ENCODE results near the gene RAB3A.
"Not testable (repeated sequence)": the region's sequence is repeated elsewhere in the genome, so short reads cannot be mapped to it uniquely, and the experiment has no call there.

The RAB3A gene

GRCh38 chr19:18223860-18224524 lies 20.1 kb upstream of the RAB3A start:
- no peak for FAIRE-seq

- FAIRE-seq, result no peak
Observed at GRCh38 chr19:18221815-18222725, 18.2 kb upstream of the RAB3A start.

- FAIRE-seq, result no peak
Observed at GRCh38 chr19:18220632-18221275, 16.9 kb upstream of the RAB3A start.

- FAIRE-seq, result no peak
Observed at GRCh38 chr19:18219911-18220631, 16.2 kb upstream of the RAB3A start.

GRCh38 chr19:18218600-18218999 lies 14.8 kb upstream of the RAB3A start:
- FAIRE-seq, result no peak

GRCh38 chr19:18218159-18218558 lies 14.3 kb upstream of the RAB3A start:
- FAIRE-seq, result no peak

- FAIRE-seq, result no peak
Observed at GRCh38 chr19:18216789-18217188, 12.9 kb upstream of the RAB3A start.

- FAIRE-seq, result no peak
Observed at GRCh38 chr19:18214779-18215433, 11.1 kb upstream of the RAB3A start.

DNA sequence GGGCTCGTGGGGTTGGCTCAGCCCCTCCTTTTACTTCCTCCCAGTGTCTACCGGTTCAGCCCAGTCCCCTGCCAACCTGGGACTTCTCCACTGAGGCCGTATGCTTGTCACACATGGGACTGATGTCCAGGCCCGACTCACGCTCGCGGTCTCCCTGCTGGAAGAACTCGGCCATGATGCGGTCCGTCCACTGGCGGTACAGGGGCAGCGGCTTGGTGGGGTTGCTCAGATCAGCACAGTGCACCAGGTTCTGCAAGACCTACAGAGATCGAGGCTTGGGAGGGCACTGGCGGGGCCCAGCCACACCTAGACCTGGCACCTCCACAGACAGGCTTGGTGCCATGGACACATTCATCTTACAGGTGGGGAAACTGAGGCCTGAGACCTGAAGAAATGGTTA lies 7.8 kb upstream of the RAB3A start:
- no peak for FAIRE-seq

DNA sequence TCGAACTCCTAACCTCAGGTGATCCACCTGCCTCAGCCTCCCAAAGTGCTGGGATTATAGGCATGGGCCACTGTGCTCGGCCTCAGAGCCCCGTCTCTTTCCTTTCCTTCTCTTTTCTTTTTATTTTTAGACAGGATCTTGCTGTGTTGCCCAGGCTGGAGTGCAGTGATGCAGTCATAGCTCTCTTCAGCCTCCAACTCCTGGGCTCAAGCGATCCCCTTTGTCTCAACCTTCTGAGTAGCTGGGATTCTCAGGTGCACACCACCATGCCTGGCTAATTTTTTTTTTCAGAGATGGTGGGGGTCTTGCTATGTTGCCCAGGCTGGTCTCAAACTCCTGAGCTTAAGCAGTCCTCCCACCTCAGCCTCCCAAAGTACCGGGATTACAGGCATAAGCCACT lies 6.1 kb upstream of the RAB3A start:
- FAIRE-seq, result not testable (repeated sequence)

- FAIRE-seq, result no peak
Observed at GRCh38 chr19:18208098-18208951, 4.5 kb upstream of the RAB3A start.

DNA sequence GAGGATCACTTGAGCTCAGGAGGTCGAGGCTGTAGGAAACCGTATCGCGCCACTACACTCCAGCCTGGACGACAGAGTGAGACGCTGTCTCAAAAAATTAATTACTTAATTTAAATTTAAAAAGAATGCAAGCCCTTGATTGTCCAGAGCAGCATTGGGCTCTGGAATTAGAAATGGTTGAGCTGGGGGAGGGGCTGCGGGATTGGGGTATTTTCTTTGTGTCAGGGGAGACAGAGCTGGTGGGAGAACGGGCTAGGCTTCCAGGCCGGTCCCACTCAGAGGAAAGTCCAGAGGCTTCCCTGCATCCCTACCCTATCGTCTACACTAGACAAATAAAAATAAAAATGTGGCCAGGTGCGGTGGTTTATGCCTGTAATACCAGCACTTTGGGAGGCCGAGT lies 2.2 kb upstream of the RAB3A start:
- FAIRE-seq, result no peak

- no peak for FAIRE-seq
Observed at GRCh38 chr19:18205200-18205892, 1.5 kb upstream of the RAB3A start.

DNA sequence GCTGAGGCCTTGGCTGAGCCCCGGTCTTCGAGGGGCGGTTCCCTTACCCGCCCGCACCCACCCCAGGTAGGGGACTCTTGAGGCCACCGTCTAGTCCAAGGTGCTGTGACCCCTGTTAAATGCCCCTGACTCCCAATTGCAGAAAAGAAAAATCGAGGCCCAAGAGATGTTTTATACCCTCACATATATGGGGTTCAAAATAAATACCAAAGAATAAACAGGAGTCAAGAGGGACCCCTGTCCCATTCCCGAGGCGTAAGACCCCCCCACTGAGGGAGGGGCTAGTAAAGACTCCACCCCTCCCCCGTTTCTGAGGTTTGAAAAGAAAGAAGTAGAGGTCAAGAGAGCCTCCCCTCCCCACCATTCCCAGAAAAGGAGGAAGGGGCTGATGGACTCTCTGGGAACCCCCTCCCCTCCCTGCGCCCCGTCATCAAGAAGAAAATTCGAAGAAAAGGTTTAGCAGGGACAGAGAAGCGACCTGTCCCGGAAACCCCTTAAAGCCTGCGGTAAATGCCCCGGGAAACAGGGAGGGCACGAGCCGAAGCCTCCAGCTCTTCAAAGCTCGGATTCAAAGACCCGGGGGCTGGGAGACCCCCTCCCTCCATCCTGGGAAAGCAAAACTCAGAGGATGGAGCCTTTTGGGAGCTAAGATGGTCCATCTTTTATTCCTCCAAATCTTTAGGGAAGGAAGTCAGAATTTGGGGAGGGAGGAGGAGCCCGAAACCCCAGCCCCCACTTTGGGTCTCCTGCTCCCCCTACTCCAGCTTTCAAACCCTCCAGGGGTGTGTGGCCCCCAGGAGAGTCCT lies 755 bp upstream of the RAB3A start:
- FAIRE-seq, result no peak

- no peak for FAIRE-seq
Observed at GRCh38 chr19:18203408-18203862, 407 bp downstream of the RAB3A start.

DNA sequence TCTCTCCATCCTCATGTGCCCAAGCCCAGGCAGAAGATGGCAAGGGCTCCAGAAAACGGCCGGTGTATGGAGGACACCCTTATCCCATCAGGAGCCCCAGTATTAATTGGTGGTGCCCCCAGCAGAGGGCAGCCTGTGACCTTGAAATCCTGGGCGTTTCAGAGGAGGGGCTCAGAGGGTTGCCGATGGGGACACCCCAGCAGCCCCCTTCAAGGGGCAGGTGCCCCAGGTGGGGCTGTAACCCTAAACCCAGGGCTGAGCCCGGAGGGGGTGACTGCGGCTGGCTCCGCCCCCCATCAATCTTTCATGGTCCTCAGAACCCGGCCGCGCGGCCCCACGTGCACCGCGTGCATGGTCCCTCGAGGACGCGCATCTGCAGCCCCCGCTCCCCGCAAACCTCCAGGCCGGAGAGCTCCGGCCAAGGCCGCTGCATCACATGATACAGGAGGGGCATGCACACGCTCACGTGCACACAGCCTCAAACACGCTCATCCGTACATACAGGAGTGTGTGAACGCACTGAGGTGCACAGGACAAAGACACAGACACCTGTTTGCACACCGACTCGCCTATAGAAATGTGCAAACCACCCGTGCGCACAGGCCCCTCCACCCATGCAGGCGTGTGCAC lies 949 bp downstream of the RAB3A start:
- no peak for FAIRE-seq

DNA sequence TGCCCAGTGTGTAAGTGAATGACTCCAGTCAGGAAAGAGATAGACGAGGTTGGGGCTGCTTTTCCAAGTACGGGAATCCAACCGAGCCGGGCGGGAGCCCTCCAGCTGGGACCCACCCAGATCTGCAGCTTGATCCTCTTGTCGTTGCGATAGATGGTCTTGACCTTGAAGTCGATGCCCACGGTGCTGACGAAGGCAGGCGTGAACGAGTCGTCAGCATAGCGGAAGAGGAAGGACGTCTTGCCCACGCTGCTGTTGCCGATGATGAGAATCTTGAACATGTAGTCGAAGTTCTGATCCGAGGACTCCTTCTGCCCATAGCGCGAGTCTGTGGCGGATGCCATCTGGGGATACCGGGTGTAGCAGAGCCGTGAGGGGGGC lies 1.5 kb downstream of the RAB3A start:
- no peak for FAIRE-seq

DNA sequence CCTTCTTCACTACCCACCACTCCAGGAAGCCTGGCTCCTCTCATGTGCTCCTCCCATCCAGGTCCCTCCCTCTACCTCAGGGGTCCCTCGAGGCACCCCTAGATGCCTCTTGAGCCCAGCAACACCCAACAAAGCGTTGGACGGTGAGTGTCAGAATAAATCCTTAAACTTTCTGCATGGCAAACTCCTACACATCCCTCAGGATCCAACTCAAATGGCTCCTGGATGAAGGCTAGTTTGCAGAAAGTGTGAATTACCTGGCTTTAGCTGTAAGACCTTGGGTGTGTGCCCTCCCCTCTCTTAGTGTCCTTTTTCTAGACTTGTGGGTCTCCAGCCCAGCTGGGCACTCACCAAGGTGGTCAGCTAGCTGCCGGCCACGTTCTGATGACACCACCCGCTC lies 5.5 kb downstream of the RAB3A start:
- FAIRE-seq, result no peak

GRCh38 chr19:18197941-18198340 lies 5.9 kb downstream of the RAB3A start:
- FAIRE-seq, result no peak

- no peak for FAIRE-seq
Observed at GRCh38 chr19:18197306-18197705, 6.5 kb downstream of the RAB3A start.

All from A204.1 (cell line).